Measurements from ENCODE around the gene NUFIP2. TPM values are rescaled to one million over a fixed set of nuclear protein-coding genes. Genes with fewer than 3 reads are reported as not detected.
A peak's percentile ranks its signal among the peaks of the same experiment; 100 is the strongest.

NUFIP2 gene
- total and polyA plus RNA-seq, 12 donors, result 7.1 to 58.3 (median 39.3) TPM

GRCh38 chr17:29294580-29294900 lies 592 bp upstream of the NUFIP2 start:
- H3K4me1 ChIP-seq, result peaks cover 15 to 37% (median 31%) of the 10 kb centered on the region in 9 donors
- peak overlapping the region; percentile 83 to 100 (median 98) for H3K27ac ChIP-seq
- no peaks in the 10 kb centered on the region for H3K27me3 ChIP-seq
- peaks cover 0 to 8% (median 0%) of the 10 kb centered on the region in 9 donors for H3K36me3 ChIP-seq
- no peak for TF ChIP-seq CTCF (IDR thresholded peaks at IDR 0.05)
- intact Hi-C loops (cut with DNase I), result loop anchor here in 3 of 10 donors (5.0 kb wide), 2 partner anchors 37 to 147 kb away; no protein-coding TSS in a partner anchor
- H3K4me3 ChIP-seq, result peak overlapping the region; percentile 0 to 99 (median 94)
- no peaks in the 10 kb centered on the region for H3K9me3 ChIP-seq
- ATAC-seq (no peak), DNase-seq (no peak)
- WGBS, 2 donors, result 1 to 3% methylated on average over 2 of the region's 2 CpGs

DNA sequence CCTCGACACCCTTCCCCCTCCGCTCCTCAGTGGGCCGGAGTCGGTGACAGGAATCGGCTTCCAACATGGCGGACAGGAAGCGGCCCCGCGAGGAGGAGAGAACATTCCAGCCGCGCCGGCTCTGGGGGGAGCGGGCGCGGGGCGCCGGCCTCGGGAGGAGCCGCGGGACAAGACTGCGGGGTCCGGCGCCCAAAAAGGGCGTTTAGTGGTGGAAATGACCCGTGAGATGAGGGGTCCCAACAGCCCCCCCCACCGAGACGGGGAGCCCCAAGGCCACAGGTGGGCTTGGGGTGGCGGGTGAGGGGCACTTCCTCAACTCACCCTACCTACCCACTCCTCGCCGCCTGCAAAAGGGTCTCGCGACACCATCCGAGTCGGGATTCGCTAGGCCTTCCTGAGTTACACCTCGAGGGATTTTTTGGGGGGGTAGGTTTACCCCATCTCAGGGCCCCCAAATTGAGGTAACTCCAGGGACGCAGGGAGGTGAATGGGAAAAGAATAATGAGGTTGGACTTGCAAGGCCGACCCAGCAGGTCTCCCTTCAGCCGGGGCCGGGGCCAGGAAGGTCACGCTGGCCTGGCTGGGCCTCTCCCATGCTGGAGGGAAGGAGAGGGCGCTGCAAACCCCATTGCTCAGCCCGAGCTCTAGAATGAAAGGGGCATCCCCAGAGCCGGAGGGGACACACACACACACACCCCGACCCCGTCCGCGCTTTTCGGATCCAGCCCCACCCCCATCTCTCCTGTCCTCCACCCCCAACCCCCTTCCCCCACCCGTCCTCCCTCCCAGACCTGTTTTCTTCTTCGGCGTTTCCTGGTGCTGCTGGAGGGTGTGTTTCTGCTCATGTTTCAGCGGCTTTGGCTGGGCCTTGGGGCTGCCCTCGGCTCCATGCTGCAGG lies 707 bp downstream of the NUFIP2 start:
- no peaks in the 10 kb centered on the region for H3K9me3 ChIP-seq
- peak overlapping the region; percentile 90 to 100 (median 99) for H3K27ac ChIP-seq
- no peaks in the 10 kb centered on the region for H3K27me3 ChIP-seq
- 0 to 1% methylated on average over 51 to 54 of the region's 54 CpGs for WGBS, 2 donors
- intact Hi-C loops (cut with DNase I), result loop anchor here in 6 of 10 donors (1.0 to 5.0 kb wide), 5 partner anchors 36 to 148 kb away; no protein-coding TSS in a partner anchor
- peak overlapping the region; percentile 73 to 99 (median 95) for H3K4me3 ChIP-seq
- peaks cover 0 to 21% (median 0%) of the 10 kb centered on the region in 9 donors for H3K36me3 ChIP-seq
- ATAC-seq, result peak; percentile 25 to 67 (median 42)
- DNase-seq, result peak; percentile 70 to 71
- H3K4me1 ChIP-seq, result peaks cover 15 to 50% (median 43%) of the 10 kb centered on the region in 9 donors
- no peak for TF ChIP-seq CTCF (IDR thresholded peaks at IDR 0.05)

- no peaks in the 10 kb centered on the region for H3K27me3 ChIP-seq
- DNase-seq (peak; percentile 64 to 70), ATAC-seq (peak in 6 of 8 donors; percentile 3 to 28 (median 6))
- intact Hi-C loops (cut with DNase I), result loop anchor here in 6 of 10 donors (1.0 to 5.0 kb wide), 5 partner anchors 35 to 147 kb away; no protein-coding TSS in a partner anchor
- no peak for TF ChIP-seq CTCF (IDR thresholded peaks at IDR 0.05)
- WGBS, 2 donors, result 1% methylated on average over 39 to 76 of the region's 77 CpGs
- peak overlapping the region; percentile 90 to 100 (median 99) for H3K27ac ChIP-seq
- peak overlapping the region; percentile 73 to 99 (median 95) for H3K4me3 ChIP-seq
- H3K4me1 ChIP-seq, result peaks cover 15 to 59% (median 52%) of the 10 kb centered on the region in 9 donors
- no peaks in the 10 kb centered on the region for H3K9me3 ChIP-seq
- H3K36me3 ChIP-seq, result peaks cover 0 to 30% (median 3%) of the 10 kb centered on the region in 9 donors
Observed at GRCh38 chr17:29292071-29292991, 1.6 kb downstream of the NUFIP2 start.

Measured in heart right ventricle (tissue), 16 donors.